Astrocyte of the spinal cord (primary cell): ENCODE data around the gene ZNRF2.

Experiments used
- DNase-seq: peaks from one replicate; pipeline ENCODE4 v3.0.0; 2011; ENCODE audit warnings: low read depth, low spot score
- H3K4me3 ChIP-seq: 2 replicates; pipeline ENCODE4 v1.5.1; 2011; ENCODE audit warnings: low read depth, mild to moderate bottlenecking, low read length, moderate library complexity
- CTCF ChIP-seq: IDR thresholded peaks from 2 replicates; pipeline ENCODE4 v1.5.1; 2012; ENCODE audit warnings: low read depth, mild to moderate bottlenecking, low read length, inconsistent platforms
- in situ Hi-C: cut with HindIII; loops from 2 replicates; pipeline ENCODE4 v1.10.0; 2017; ENCODE audit warnings: low sequenced_read_pairs

Gene ZNRF2

DNA sequence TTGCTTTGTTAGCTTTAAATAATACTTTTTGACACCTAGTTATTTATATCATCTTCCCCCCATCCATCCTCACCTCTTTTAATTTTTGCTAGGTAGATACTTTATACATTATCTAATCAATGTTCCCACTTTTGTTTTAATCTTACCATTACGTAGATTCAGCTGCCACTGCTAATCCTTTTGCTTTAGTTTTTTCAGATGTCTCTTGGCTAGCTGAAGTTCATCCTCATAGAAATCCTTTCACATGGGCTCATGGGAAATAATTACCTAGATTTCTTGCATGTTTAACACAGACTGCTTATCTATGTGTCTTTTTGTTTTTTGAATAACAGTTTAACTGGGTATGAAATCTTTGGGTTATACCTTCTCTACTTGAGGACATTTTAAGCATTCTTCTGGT, 60.1 kb downstream of the ZNRF2 start:
- TF ChIP-seq CTCF: no peak
- in situ Hi-C loops: no loop called here
- DNase-seq: no peak
- H3K4me3 ChIP-seq: no peak overlapping the region

- in situ Hi-C loops: no loop called here
- TF ChIP-seq CTCF: no peak
- DNase-seq: no peak
- no peak overlapping the region for H3K4me3 ChIP-seq
Measured at GRCh38 chr7:30347226-30348082, 63.1 kb downstream of the ZNRF2 start.

- TF ChIP-seq CTCF: no peak
- peak; percentile 88 for DNase-seq
- no peak overlapping the region for H3K4me3 ChIP-seq
- in situ Hi-C loops: no loop called here
Measured at GRCh38 chr7:30348083-30348560, 63.7 kb downstream of the ZNRF2 start.

DNA sequence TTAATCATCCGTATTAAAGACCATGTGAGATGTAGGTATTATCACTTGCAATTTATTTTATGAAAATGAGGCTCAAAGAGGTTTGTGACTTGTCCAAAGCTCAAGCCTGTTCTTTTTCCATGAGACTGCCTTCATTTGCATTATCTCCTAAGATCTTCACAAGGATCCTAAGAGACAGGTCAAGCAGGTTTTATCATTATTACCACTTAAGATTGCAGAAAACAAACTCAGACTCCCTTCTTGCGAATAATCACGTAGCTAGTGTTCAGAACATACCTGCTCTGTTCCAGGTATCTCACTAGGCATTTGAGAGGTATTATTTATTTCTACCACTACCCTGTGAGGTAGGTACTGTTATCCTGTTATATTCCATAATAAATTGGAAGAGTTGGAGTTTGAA, 64.8 kb downstream of the ZNRF2 start:
- in situ Hi-C loops: no loop called here
- no peak for DNase-seq
- TF ChIP-seq CTCF: no peak
- no peak overlapping the region for H3K4me3 ChIP-seq

DNA sequence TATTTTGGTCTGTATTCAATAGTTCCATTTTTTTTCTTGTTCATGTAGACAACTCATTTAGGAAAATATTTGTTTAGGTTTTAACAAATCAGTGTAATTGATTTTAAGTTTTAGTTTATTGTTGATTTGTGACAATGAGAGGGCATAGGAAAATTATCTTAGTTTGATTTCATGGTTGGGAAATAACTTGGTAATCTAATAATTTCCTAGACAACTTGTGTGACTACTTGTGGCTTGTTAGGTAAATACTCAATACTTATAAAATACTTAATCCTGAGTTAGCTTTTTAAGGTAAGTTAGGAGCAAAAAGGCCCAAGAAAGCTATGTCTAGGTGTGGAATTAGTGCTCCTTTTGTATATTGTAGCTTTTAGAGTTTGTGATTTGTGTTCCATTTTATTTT, 65.4 kb downstream of the ZNRF2 start:
- in situ Hi-C loops: no loop called here
- no peak overlapping the region for H3K4me3 ChIP-seq
- no peak for TF ChIP-seq CTCF
- DNase-seq: no peak

DNA sequence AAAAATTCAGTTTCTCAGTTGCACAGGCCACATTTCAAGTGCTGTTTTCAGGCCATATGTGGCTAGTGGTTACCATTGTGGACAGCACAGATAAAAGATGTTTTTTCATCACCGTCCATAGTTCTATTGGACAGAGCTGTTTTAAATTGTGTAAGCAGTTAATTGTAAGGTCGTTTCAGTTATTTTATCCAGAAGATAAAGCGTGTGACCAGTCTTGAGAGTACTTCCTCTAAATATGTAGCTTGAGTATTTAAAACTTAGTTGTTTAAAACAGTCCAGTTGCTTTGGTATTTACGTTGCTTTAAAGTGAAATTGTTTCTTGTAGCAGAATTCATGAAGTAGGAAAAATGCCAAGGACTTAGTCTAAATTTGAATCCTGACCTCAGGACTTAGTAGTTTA, 66.9 kb downstream of the ZNRF2 start:
- no peak for TF ChIP-seq CTCF
- no peak overlapping the region for H3K4me3 ChIP-seq
- in situ Hi-C loops: no loop called here
- no peak for DNase-seq
